GM21515 (cell line): ENCODE measurements around the gene FCSK.

Experiments used
- ATAC-seq: cut with Tn5 transposase; IDR thresholded peaks from one replicate; pipeline ENCODE4 v1.9.1; 2021; ENCODE audit not compliant: unreplicated experiment

FCSK gene

DNA sequence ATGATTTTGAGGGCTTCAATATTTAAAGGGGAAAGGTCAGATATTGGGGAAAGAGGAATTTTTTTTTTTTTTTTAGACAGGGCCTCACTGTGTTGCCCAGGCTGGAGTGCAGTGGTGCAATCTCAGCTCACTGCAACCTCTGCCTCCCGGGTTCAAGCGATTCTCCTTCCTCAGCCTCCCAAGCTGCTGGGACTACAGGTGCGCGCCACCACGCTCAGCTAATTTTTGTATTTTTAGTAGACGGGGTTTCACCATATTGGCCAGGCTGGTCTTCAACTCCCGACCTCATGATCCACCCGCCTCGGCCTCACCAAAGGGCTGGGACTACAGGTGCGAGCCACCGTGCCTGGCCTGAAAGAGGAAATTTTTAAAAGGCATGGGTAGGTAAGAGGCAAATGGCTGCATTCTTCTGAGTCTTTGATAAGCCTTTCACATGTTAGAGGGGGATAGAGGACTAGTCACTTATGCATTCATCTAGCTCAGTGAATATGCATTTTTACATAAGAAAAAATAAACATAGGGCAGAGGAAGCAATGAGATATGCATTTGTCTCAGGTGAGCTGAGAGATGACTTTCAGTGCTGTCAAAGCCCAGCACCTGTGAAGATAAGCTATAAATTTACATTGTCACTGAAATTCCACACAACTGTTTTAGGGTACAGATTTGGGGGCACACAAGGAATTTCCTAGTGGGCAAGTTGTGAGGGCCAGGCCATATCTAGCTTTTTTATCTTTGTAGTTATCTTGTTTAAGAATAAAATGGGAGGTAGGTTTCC, 1.1 kb upstream of the FCSK start:
- ATAC-seq: no peak

DNA sequence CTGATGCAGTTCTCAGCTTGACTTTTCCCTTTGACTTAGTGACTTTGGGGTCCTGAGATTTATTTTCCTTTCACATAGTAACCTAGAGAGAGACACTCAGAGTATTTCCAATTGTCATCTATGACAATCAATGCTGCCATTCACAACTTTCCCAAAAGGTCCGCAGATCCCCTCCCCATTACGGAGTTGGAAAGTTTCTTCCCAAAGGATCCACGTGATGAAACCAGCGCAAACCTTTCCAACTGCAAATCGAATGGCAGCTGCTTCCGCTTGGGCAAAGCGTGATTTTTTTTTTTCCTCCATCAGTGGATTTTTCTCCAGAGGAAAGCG, 538 bp upstream of the FCSK start:
- ATAC-seq: no peak

DNA sequence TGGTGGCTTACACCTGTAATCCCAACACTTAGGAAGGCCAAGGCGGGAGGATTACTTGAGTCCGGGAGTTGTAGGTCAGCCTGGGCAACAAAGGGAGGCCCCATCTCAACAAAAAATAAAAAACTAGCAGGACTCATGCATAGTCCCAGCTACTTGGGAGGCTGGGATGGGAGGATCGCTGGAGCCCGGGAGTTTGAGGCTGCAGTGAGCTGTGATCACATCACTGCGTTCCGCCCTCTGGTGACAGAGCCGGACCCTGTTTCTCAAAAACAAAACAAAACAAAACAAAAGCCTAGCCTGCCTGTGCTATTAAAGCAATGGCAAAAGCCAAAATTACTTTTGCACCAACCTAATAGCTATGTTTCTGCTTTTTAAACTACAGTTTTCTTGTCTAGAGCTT, 1.5 kb downstream of the FCSK start:
- ATAC-seq: no peak

GRCh38 chr16:70457446-70458166, 3.2 kb downstream of the FCSK start:
- ATAC-seq: no peak

GRCh38 chr16:70460737-70461261, 6.4 kb downstream of the FCSK start:
- no peak for ATAC-seq

DNA sequence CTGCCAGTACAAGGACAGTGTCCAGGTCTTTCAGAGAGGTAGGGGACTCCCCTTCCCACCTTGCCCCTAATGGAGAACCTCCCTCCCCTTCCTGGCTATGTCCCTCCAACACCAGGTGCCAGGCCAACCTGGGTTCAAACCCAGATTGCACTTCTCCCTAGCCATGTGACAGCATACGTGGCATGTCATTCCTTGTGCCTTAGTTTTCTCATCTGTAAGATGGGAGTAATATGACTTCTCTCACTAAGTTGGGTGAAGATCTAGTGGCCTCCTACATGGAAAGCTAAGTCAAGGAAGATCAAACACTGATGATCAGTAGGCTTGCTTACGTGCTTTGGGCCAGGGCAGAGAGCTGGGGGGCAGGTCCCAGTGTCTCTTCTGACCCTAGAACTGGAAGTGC, 8.8 kb downstream of the FCSK start:
- no peak for ATAC-seq

DNA sequence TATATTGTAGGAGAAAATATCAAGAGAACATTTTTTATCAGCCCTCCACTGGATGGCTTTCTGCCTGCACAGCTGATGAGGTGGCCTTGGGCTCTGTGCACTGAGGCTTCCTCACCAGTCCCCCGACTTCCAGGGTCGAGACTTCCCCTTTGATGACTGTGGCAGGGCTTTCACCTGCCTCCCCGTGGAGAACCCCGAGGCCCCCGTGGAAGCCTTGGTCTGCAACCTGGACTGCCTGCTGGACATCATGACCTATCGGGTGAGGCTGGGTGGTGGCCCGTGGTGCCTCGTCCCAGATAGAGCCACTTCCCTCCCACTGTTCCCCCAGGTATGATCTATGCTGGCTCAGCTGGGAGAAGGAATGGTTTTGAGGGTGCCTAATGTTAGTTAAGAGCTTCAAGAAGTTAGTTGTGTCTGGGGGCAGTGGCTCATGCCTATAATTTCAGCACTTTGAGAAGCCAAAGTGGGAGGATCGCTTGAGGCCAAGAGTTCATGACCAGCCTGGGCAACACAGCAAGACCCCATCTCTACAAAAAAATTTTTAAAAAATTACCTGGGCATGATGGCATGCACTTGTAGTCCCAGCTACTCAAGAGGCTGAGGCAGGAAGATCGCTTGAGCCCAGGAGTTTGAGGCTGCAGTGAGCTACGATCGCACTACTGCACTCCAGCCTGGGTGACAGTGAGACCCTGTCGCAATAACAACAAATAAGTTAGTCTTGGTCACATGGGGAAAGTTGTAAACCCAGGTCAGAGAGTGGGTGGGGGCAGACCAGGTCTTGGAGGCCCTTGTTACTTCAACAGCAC, 11.8 kb downstream of the FCSK start:
- no peak for ATAC-seq

- no peak for ATAC-seq
Measured at GRCh38 chr16:70466805-70467076, 12.3 kb downstream of the FCSK start.

- no peak for ATAC-seq
Measured at GRCh38 chr16:70467113-70467512, 12.7 kb downstream of the FCSK start.

GRCh38 chr16:70467608-70468007, 13.2 kb downstream of the FCSK start:
- ATAC-seq: no peak

DNA sequence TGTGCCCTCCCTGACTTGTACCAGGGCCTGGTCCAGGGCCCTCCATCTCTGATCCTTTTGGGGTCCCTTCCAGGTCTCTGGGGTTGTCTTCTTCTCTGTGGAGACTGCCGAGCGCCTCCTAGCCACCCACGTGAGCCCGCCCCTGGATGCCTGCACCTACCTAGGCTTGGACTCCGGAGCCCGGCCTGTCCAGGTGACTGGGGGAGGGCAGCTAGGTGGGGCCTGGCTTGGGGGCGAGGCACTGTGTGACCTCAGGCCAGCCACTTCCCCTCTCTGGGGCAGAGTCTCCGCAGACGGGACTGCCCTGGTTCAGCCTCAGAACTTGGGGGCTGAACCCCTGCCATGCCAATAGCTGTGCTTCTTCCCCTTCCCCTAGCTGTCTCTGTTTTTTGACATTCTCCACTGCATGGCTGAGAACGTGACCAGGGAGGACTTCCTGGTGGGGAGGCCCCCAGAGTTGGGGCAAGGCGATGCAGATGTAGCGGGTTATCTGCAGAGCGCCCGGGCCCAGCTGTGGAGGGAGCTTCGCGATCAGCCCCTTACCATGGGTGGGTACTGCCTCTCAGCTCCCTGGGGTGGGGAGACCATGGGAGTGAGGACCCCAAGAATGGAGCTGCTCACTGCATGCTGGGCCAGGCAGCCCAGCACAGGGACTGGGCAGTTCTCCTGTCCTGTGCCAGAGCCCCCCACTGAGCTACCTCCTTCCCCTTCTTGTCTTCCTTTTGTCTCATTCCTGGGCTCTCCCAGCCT, 14.6 kb downstream of the FCSK start:
- no peak for ATAC-seq

- ATAC-seq: no peak
Measured at GRCh38 chr16:70470141-70470926, 15.9 kb downstream of the FCSK start.

DNA sequence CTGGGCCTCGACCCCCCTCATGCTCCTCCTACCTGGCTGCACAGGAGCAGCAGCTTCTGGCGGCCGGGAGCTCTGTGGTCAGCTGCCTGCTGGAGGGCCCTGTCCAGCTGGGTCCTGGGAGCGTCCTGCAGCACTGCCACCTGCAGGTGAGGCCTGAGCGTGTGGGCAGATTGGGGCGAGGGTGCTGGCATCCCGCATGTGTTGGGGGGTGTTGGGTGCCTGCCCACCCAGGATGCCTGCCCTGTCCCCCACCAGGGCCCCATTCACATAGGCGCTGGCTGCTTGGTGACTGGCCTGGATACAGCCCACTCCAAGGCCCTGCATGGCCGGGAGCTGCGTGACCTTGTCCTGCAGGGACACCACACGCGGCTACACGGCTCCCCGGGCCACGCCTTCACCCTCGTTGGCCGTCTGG, 16.5 kb downstream of the FCSK start:
- no peak for ATAC-seq

- no peak for ATAC-seq
Measured at GRCh38 chr16:70472786-70473433, 18.5 kb downstream of the FCSK start.

DNA sequence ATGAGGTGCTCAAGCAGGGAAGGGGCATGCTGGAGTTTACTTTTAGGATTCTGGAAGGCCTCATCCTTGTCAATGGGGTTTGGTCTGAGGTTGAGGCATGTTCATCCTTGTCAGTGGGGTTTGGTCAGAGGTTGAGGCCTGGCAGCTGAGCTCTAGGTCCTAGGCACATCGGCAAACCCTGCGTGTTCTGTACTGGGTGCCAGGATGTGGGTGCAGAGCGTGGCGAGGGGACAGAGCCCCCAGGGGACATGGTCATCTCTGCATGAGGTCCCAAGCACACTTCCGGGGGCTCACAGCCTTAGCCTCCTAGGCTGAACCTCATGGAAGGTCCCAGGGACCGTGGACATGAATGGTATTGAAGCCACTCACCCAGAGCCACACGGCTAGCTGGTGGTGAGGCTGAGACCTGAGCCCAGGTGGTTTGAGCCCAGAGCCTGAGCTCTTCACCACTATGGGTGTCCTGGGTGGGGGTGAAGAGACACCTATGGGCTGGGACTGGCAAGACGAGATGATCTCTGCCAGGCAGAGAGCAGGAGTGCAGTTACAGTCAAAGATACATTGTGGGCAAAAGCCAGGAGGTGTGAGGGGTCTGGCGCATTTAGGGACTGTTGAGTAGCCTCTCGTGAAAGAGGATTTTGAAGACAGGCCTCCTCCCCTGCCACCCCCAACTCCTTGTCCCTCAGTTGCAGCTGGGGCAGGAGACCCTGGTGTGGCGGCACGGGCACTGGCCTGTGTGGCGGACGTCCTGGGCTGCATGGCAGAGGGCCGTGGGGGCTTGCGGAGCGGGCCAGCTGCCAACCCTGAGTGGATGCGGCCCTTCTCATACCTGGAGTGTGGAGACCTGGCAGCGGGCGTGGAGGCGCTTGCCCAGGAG, 19.3 kb downstream of the FCSK start:
- ATAC-seq: no peak

DNA sequence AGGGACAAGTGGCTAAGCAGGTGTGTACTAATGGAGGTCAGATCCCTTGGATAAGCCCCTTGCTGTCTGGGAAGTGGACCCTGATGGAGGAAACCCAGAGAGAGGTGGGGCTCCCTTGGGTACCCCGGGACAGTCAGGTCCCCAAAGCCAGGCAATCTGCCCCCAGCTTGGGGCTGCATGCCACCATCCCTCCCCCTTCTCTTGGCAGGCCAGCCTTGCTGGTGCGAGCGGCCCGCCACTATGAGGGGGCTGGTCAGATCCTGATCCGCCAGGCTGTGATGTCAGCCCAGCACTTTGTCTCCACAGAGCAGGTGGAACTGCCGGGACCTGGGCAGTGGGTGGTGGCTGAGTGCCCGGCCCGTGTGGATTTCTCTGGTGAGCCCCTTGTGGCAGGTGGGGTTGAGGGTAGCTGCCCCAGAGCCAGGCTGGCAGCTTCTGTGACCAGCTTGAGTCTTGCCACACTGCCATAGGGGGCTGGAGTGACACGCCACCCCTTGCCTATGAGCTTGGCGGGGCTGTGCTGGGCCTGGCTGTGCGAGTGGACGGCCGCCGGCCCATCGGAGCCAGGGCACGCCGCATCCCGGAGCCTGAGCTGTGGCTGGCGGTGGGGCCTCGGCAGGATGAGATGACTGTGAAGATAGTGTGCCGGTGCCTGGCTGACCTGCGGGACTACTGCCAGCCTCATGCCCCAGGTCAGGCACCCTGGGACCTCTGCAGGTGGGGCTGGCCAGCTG, 20.1 kb downstream of the FCSK start:
- ATAC-seq: no peak

GRCh38 chr16:70475054-70475871, 20.9 kb downstream of the FCSK start:
- no peak for ATAC-seq
